Measurements from ENCODE around the gene PSMB8.
"Not testable (repeated sequence)": the region's sequence is repeated elsewhere in the genome, so short reads cannot be mapped to it uniquely, and the experiment has no call there.

PSMB8 gene

DNA sequence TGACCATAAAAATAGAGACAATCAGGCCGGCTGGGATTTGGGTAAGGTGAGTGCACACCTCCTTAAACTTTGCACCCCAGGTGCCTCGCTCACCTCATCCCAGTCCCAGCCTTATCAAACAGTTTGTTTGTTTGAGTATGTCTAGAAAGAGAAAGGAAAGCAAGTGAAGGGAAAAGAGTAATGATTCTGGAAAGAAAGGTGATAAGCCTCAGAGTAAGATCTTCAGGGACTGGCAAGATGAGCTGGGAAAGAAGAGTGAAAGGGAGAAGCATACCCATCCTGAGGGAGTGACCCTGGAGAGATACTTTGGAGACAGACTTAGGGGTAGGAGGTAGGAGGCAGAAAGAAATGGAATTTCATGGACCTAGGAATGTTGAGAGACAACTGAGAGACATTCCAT lies 7.0 kb downstream of the PSMB8 start:
- DNase-seq, result no peak

DNA sequence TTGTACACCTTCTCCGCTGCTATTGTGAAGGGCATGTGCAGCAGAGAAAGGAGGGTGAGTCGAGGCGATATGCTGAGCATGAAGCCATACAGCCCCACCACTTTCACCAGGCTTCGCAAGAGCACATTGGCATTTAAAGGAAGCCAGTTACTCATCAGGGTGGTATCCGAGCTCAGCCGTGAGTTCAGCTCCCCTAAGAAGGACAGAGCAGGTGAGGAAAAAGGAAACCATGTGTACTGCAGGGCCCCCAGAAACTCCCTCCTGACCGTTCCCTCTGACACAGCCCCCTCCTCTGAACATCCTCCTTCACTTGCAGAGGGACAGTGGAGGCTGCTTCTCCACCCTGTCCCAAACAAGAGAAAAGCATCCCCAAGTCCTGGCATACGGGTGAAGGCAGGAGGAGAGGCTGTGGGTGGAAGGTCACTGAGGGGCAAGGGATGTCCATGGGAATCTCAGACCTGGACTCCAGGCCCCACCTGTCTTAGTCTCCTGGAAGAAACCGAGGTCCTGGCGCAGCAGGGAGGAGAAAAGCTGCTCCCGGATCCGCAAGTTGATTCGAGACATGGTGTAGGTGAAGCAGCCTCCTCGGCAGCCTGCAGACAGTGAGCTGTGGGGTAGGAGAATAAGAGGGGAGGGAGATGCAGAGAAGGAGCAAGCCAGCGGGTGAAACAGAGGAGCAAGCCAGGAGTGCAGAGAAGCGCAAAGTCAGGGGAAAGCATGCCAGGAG lies 8.5 kb downstream of the PSMB8 start:
- no peak for DNase-seq

DNA sequence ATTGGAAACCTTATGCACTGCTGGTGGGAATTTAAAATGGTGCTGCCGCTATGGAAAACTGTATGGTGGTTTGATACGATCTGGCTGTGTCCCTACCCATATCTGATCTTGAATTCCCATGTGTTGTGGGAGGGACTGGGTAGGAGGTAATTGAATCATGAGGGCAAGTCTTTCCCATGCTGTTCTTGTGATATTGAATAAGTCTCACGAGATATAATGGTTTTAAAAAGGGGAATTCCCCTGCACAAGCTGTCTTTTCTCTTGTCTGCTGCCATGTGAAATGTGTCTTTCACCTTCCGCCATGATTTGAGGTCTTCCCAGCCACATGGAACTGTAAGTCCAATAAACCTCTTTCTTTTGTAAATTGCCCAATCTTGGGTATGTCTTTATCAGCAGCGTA lies 10.2 kb downstream of the PSMB8 start:
- no peak for DNase-seq

DNA sequence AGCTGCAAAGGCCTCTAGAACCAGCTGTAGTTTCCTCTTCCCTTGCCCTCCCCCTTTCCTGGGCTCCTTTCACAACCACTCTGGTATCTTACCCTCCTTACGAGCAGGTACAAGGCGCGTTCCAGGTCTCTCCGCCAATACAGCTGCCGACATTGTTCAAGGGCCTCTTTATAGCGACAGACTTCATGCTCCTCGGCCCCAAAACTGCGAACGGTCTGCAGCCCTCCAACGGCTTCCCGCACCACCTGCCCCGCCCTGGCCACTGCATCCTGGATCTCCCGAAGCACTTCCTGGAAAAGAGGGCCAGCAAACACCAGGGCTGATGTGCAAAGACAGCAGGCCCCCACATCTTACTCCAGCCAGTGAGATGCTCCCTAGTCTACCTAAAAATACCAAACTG lies 11.3 kb downstream of the PSMB8 start:
- DNase-seq, result no peak

DNA sequence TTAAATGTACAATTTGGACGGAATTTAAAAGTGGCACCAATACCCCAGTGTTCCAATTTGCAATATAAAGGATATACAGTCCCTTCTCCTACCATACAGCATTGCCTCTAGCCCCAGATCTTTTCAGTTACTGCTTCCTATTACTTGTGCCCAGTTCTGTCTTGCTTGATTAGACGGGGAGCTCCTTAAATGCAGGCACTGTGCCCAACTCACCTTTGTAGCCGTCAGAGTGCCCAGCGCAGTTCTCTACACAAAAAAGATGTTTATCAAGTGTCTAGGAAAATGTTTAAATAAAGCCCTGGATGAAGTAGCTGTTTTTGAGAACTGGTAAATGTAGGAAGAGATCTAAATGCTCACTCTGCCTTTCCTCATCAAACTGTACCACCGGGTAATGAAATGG lies 12.9 kb downstream of the PSMB8 start:
- DNase-seq, result no peak

DNA sequence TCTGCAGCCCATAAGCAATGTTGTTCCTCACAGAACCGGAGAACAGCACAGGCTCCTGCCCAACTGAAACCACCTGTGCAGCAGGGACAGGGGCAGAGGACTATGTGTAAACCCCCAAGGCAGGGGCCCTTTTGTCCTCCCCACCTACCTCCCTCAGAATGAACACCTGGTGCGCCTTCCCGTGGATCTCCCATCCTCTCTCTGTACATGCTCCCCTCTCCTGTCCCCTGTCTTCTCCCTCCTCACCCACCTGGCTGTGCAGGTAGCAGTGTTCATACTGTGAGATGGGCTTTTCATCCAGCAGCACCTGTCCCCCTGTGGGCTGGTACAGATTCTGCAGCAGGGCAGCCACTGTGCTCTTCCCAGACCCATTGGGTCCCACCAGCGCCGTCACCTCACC lies 13.8 kb downstream of the PSMB8 start:
- DNase-seq, result no peak

DNA sequence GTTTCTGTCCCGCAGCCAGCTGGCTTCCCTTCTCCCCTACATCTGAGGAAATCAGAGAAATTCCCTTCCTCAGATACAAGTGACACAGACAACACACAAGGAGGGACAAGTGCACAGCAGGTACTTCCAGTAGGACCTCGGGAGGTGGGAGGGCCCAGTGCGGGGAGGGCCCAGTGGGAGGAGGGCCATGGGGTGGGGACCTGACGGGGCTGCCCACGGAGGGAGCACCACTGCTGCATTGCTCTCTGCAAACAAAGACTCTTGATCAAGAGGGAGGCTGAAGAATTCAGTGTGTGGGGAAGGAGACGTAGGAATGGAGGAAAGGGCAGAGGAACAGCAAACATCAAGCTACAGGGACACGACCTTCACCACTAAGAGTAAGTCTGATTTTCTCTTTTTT lies 14.4 kb downstream of the PSMB8 start:
- DNase-seq, result no peak

DNA sequence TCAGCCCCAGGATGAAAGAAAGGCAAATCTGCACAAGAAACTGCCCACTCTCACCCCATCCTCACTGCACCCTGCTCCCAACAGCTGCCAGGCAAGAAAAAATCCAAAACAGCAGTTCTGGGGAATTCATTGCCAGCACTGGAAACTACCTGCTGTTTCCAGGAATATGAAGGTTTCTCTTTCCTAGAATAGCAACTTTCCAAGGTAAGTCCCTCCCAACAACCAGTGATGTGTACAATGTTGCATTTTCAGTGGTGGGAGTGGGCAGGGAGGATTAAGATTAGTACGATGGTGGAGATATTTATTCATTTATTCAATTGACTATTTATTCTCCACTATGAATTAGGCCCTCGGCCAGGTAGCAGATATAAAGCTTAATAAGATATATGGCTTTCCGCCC lies 16.8 kb downstream of the PSMB8 start:
- DNase-seq, result no peak

DNA sequence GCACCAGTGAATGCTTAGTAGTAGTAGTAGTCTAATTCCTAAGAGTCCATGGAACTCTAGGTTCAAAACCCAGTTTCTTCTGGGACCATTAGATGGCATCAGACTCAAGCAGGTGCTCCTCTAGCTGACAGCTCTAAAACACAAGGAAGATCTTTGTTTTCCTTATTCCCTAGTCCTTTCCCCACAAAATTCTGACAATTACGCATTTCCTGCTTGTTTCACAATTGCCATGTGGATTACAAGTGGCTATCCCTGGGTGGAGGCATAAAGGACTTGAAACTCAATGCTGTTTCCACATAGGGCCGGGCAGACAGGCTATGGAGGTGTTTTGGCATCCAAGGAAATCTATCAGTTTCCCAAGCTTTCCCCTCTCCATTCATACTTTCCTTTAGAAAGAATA lies 17.9 kb downstream of the PSMB8 start:
- no peak for DNase-seq

DNA sequence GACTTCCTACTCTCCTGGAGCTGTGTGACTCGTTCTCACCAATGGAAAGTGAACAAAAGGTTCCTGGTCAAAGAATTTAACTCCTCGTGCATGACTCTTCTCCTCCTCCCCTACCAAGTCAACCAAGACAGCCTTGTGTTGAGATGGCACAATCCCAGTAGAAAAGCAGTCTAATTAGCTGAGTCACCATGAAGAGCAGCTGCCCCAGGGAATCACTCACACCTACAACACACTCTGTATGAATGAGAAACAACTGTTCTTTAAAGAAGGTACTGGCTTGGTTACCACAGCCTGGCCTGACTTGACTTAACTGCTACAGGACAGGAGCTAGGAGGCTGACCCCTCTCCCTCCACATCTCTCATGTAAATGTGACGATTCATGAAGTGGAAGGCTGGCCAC lies 24.1 kb downstream of the PSMB8 start:
- no peak for DNase-seq

DNA sequence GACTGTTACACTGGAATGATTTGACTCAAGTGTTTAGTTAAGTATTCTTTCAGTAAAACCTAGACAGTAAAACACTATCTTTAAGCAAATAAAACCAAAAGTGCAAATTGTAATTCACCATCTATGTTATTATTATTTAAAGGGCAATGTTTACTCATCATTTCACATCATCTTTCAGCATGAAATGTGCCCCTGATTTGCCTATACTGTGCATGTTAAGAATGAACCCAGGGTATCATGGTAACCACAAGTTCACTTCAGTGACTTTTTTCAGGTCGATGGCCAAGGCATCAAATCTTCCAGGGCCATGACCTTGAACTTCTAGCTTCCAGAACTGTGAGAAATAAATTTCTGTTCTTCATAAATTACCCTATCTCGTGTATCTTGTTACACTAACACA lies 25.0 kb downstream of the PSMB8 start:
- no peak for DNase-seq

DNA sequence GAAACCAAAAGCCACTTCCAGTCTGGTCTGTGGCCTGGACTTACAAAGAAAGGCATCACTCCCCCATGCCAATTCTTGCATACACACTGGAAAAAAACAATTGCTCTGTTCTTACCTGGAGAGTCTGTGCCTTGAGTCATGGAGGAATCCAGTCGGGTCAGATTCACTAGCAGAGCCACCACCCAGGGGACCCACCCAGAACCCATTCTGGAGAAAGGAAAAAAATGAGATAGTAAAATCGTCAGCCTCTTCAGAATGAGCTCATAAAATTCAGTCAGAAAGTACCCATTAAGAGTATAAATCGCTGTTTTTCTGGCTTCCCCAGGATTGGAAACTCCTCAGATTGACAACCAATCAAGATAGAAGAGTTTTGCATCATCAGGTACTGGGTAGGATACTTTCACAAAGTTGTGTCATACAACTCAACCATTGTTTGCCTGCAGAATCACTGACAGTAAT lies 27.1 kb downstream of the PSMB8 start, which contains the start of gene HLA-DOB:
Gene HLA-DOB, minus strand, starts transcription at position 257 of the 459 bp plus-strand sequence. Its CDS starts 51 bp downstream, at position 206.
- no peak for DNase-seq

DNA sequence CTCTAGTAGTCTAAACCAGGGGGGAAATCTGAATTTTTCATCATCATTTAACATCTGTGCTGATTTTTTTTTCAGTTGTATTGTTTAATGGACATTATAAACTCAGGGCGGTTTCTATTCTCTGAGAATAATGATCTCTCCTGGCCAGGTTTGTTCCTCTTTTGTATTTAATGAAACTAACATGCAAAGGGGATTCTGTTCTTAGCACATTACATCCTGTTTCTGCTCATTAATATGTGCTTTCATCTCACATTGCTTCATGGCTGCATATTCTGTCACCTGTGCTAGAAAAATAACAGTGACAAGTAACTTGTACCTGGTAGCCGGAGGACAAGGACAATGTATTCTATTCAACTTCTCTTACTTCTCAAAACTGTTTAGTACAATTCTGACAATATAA lies 27.9 kb downstream of the PSMB8 start:
- no peak for DNase-seq

DNA sequence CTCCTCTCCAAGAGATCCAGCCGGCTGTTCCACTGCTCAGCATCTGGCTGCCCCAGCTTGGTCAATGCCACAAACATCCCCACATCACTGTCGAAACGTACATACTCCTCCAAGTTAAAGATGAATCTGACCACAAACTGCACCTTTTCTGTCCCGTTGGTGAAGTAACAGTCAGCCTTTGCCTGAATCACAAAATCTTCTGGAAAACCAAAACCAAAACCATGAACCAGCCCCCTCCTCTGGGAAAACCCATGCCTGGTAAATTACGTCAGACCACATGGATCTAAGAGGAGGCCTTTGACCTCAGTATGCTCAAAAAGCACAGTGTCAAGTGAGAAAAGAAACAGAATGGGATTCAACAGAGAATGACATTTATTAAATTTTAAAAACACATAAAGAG lies 28.7 kb downstream of the PSMB8 start:
- no peak for DNase-seq

DNA sequence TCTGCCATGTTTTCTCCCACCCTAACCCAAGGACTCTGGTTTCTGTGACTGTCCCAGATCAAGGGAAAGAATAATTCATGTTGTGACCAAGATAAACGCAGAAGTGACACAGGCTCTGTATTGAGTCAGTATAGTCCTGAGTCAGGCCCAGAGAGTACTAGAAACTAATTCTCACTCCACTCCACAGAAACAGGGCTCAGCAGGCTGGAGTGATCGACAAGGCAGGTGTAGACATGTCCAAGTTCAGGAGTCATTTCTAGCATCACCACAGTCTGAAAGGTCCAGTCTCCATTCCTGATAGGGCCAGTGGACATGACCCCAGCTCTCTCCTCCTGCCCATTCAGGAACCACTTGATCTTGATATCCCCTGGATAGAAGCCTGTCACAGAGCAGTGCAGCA lies 29.7 kb downstream of the PSMB8 start:
- no peak for DNase-seq

DNA sequence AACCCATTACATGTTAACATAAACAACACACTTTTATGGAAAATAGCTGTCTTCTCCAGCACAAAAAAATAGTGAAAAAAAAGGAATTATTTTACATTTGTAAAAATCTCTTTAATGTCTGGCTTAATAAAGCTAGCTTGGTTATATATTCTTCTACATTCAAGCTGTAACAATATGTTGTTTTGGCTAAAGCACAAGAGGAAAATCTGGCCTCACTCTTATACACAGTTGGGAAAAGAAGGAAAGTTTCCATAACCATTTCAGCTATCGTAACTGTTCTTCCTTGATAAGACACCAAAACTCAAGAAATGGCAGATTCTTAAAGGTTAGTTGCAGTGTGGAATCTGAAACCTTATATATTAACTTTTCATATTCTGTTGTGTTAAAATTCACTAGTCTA lies 34.7 kb downstream of the PSMB8 start:
- no peak for DNase-seq

DNA sequence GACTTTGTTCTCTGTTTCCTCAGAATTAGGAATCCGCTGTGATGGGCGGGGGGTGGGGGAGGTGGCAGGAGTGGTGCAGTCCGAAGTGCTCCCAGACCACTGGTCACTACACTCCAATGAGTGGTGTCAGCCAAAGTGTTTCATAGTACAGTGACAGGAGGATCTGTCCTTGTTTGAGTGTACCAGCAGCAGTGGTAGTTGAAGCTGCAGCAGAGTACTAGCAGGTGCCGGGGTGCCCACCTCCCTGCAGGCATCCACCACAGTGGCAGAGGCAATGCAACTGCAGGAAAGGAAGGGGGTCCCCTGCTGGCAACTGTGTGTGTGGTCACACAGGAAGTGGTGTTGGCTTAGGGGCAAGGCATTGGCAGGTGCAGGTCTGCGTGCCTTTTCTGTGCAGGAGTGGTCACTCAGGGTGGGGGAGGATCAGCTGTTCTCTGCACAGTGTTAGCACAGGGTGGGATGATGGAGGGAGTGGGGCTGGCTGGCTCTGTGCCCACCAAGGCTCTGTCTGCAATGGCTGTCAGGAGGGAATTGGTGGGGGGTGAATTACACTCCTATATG lies 36.7 kb downstream of the PSMB8 start:
- DNase-seq, result no peak

DNA sequence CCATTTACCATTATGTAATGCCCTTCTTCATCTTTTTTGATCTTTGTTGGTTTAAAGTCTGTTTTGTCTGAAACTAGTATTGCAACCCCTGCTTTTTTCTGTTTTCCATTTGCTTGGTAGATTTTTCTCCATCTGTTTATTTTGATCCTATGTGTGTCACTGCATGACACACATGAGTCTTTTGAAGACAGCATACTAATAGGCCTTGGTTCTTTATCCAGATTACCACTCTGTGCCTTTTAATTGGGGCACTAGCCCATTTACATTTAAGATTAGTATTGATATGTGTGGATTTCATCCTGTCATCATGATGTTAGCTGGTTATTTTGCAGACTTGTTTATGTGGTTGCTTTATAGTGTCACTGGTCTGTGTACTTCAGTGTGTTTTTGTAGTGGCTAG lies 38.4 kb downstream of the PSMB8 start:
- DNase-seq, result not testable (repeated sequence)

DNA sequence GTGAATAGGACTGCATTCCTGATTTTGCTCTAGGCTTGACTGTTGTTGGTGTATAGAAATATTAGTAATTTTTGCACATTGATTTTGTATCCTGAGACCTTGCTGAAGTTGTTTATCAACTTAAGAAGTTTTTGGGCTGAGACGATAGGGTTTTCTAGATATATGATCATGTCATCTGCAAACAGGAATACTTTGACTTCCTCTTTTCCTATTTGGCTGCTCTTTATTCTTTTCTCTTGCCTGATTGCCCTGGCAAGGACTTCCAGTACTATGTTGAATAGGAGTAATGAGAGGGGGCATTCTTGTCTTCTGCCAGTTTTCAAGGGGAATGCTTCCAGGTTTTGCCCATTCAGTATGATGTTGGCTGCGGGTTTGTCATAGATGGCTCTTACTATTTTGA lies 40.4 kb downstream of the PSMB8 start:
- DNase-seq, result no peak

DNA sequence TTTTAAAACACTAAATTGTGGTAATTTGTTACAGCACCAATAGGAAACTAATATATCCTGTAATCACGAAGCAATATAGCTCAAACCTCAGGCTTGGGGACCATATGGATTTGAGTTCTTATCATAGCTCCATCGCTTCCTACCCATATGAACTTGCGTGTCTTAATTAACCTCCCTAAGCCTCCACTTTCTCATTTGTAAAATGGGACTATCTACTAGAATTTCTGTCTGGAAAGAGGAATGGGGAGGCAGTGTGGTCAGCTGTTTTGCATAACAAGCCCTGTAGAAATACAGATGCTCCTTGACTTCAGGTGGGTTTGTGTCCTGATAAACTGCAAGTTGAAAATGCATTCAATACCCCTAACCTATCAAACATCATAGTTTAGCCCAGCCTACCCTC lies 44.1 kb downstream of the PSMB8 start:
- DNase-seq, result no peak

DNA sequence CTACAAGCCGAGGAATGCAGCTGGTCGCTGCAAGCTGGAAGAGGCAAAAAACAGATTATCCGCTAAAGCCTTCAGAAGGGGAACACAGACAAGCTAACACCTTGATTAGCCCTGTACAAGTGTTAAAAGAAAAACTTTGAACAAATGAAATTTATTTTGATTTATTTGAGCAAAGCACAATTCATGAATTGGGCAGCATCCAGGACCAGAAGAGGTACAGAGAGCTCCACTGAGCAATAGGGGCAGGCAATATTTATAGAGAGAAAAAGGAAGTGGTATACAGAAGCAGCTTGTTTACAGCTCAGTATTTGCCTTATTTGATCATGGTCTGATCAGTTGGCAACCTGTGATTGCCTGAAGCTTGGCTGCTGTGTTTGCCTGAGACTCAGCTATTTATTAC lies 44.7 kb downstream of the PSMB8 start:
- DNase-seq, result no peak

DNA sequence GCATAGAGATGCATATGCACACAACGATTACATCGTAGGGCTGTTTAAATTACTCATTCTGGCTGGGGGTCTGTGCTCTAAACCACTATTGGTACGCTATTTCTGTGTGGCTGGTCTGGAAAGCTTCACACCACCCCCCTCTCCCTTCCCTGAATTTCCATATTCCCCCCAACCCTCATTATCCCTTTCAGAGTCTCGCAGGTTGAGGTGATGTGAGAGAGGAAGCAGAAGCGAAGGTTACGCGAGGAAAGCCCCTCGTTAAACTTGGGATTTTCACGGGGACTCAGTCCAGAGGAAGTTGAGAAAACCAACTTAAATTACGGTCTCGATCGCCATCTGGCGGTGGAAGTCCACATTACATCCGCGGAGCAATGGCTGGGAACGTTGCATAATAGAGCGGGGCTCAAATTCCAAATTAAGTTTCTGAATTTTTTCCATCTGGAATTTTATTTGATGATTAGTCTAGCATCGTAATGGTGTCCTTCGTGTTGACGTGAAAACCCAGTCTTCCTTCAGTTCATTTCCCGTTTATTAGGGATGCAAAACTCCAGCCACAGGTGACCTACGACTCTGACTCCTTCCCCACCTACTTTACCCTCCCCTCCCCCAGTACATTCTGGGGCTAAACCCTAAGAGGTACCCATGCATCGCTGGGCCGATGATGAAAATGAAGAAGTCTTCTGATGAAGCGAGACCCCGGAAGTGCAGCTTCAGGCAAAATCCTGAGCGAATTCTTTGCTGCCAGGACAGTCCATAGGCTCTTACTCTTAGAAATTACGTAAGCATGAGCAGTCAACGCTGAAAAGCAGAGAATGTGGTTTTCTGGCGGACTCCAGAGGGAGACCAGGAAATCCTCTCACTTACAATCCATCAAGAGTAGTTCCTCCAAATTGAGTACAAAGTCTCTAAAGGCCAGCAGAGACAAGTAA lies 46.7 kb downstream of the PSMB8 start:
- peak; percentile 25 for DNase-seq

DNA sequence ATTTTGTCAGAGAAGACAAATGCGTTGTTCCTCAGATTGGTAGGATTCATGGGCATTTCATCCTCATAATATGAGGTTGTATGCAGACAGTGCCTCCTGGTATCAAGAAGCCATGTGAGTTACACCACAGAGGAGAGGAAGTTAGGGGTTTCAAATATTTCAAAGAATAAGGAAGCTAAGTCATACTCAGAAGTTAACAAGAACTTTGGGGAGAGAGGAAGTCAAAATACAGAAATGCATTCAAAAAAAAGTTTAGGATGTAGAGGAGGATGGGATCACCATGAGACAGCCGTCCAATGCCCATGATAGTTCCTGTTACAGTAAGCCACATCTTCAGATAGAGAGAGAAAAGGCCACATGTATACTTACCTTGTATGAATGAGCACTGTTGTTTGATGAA lies 49.3 kb downstream of the PSMB8 start:
- DNase-seq, result no peak

DNA sequence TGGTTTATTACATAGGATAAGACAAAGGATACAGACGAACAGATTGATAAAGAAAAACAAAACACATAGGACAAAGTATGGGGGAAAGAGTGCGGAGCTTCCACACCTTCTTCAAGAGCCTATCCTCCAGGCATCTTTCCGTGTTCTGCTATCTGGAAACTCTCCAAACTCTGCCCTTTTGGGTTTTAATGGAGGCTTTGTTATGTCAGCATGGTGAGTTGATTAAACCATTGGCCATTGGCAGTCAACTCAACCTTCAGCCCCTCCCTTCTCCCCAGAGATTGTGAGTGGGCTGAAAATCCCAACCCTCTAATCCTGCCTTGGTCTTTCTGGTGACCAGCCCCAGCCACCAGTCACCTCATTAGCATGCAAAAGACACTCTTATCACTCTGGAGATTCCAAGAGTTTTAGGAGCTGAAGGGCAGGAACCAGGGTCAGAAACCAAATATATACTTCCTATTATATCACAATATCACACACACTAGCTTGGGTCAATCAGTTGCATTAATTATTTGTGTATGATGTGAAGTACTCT lies 50.9 kb downstream of the PSMB8 start:
- no peak for DNase-seq

All from amniotic stem cell (primary cell).